Stimulated activated CD4-positive, alpha-beta T cell treated with anti-CD3 and anti-CD28 coated beads, Interleukin-2, amount 100 ng/mL, for 4 hours (primary cell): Measurements from ENCODE around the gene SPTB.

Experiments
- DNase-seq: peaks from one replicate; pipeline ENCODE4 v3.0.0-alpha.2; 2020; ENCODE audit warnings: low read depth

SPTB gene

DNA sequence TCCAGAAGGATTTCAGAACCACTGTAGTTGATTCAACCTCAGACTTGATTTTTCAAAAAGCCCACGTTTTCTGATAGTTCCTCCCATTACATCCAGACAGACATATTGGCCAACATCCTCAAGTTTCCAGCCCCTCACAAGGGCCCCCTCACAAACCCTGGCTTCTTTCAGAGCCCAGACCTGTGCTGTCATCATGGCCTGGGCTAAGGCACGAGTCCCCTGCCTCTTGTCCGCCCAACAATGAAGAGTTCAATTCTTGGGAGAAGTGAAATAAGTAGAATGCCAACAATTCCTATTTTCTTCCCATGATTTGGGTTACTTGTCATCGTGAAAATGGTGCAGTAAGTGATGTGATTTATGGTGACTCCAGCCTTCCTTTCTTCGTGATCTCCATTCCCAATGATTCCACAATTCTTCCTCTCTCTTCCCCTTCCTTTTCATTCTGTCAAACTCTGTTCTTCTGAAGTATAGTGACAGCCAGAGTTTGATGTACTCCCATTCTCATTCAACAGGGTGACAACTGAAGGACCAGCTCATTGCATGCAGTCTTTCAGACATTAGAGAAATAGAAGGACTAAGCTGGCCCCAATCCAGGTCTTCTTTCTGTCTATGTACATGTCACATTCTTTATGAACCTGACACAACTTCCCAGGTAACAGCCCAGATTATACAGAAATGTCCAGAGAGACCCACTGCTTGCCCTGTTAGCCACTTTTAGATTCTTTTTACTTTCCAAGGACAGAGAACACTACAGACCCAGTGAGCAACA is 29.2 kb downstream of the SPTB start:
- DNase-seq: no peak

GRCh38 chr14:64849940-64850339 is 29.8 kb downstream of the SPTB start:
- DNase-seq: no peak

DNA sequence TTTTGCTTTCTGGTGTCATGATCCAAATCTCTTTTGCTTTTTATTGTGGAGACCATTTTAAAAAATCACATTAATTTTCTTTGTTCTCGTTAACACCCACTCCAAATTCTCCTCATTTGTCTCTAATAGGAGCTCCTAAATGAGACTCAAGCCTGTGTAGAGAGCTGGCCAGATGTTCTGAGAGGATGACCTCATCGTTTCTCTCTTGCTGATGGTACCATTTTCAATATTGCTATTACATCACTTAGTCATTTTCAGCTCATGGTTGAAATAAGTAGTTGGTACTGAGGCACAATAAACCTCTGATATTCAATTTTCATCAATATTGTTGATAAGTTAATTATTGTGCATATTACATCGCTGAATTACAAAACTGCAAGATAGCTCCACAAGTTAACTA is 31.5 kb downstream of the SPTB start:
- no peak for DNase-seq

DNA sequence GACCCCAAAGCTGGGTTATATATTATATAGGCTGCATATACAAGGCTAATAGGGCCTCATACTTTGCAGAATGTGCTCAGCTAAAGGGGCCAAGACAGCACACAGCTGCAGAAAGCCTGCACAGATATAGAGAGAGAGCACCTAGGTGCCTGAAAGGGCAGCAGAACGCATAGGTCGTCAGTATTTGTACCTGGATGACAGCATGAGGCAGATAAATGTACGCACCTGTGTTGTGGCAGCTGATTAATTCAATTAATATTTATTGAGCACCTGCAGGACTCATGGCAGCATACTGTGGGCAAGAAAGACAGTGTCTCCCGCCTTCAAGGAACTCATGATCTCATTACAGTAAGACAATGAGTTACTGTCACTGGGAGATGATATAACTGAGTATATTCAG is 33.4 kb downstream of the SPTB start:
- DNase-seq: no peak

GRCh38 chr14:64845878-64846277 is 33.8 kb downstream of the SPTB start:
- no peak for DNase-seq

GRCh38 chr14:64844969-64845536 is 34.7 kb downstream of the SPTB start:
- DNase-seq: no peak

GRCh38 chr14:64844272-64844671 is 35.4 kb downstream of the SPTB start:
- no peak for DNase-seq

- no peak for DNase-seq
These were observed 36.2 kb downstream of the SPTB start for GRCh38 chr14:64843548-64843947.

- no peak for DNase-seq
These were observed 37.6 kb downstream of the SPTB start for GRCh38 chr14:64841772-64842750.

DNA sequence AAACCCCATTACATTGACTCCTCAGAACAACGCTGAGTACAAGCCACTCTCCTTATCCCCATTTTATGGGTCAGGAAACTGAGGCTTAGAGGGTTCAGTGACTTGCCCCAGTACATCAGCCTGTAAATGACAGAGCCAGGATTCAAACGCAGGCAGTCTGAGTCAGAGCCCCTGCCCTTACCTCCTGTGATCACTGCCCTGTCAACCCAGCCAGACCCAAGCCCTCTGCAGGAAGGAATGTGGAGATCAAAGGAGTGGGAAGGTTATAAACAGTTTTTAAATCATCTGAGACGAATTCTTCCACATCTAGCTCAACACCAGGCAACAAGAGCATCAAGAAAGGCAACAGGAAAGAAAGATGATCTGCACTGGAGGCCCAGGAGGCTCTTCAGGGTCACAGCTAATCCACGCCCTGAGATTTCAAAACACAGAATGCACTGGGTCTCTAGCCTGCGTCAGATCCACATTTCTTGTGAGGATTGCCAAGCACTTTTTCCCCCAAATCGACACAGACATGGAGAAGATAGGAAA is 38.5 kb downstream of the SPTB start:
- DNase-seq: no peak

GRCh38 chr14:64838656-64839055 is 41.1 kb downstream of the SPTB start:
- DNase-seq: no peak

DNA sequence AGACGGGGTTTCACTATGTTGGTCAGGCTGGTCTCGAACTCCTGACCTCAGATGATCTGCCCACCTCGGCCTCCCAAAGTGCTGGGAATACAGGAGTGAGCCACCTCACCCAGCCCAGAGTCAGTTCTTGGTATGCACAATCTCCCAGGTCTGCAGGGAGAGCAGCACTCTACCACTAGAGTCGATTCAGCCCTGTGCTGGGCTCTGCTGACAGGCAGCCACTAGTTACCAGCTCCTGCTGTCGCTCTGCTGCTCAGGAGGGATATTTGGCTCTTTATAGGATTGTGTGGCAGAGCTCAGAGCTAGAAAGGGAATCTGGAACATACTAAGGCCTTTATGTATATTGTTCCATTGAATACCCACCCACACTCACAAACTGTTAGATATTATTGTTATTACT is 44.3 kb downstream of the SPTB start:
- DNase-seq: no peak

DNA sequence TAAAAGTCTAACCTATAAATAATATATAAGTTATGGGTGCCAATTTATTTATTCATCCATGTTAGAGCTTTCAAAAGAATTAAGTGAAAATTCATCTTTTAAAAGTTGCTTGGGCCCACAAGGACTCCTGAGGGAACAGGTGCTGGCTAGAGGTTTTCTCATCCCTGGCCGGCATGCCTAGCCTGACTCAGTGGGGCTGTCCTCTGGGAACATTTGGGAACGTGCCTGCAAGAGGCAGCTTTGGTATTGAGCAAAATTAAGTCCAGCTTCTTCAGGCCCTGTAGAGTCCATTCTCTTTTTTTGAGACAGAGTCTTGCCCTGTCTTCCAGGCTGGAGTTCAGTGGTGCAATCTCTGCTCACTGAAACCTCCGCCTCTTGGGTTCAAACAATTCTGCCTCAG is 44.7 kb downstream of the SPTB start:
- no peak for DNase-seq

- DNase-seq: no peak
These were observed 48.3 kb downstream of the SPTB start for GRCh38 chr14:64831419-64831818.

- DNase-seq: no peak
These were observed 48.7 kb downstream of the SPTB start for GRCh38 chr14:64830961-64831360.

DNA sequence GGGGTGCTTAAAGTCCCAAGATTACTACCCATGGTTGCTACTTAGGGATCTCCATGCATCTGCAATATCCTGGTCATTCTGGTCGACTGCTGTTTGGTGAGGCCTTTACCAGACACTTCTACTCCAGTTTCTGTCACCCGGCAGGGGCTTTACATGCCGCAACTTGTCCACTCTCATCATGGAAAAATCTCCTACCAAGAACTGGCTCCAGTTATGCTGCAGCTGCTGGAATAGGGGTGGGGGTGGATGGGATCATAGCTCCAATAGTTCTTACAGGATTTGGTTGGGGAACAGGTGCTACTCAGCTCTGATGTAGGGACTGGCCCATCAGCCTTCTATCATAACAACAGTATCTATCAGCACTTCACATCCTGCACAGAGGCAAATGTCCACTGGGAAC is 51.6 kb downstream of the SPTB start:
- DNase-seq: no peak

- no peak for DNase-seq
These were observed 52.9 kb downstream of the SPTB start for GRCh38 chr14:64826845-64827244.

- no peak for DNase-seq
These were observed 53.4 kb downstream of the SPTB start for GRCh38 chr14:64826333-64826732.

- no peak for DNase-seq
These were observed 54.2 kb downstream of the SPTB start for GRCh38 chr14:64825509-64825908.

- no peak for DNase-seq
These were observed 54.7 kb downstream of the SPTB start for GRCh38 chr14:64825006-64825405.

- no peak for DNase-seq
These were observed 55.2 kb downstream of the SPTB start for GRCh38 chr14:64824471-64824870.

GRCh38 chr14:64823305-64823861 is 56.3 kb downstream of the SPTB start:
- peak; percentile 47 for DNase-seq
